HG02798 (cell line): Measurements from ENCODE around the gene VSIR.

ENCODE experiments used
- ATAC-seq: cut with Tn5 transposase; IDR thresholded peaks from one replicate; pipeline ENCODE4 v1.9.1; 2021; ENCODE audit warnings: mild to moderate bottlenecking; ENCODE audit not compliant: unreplicated experiment, poor library complexity

VSIR gene

DNA sequence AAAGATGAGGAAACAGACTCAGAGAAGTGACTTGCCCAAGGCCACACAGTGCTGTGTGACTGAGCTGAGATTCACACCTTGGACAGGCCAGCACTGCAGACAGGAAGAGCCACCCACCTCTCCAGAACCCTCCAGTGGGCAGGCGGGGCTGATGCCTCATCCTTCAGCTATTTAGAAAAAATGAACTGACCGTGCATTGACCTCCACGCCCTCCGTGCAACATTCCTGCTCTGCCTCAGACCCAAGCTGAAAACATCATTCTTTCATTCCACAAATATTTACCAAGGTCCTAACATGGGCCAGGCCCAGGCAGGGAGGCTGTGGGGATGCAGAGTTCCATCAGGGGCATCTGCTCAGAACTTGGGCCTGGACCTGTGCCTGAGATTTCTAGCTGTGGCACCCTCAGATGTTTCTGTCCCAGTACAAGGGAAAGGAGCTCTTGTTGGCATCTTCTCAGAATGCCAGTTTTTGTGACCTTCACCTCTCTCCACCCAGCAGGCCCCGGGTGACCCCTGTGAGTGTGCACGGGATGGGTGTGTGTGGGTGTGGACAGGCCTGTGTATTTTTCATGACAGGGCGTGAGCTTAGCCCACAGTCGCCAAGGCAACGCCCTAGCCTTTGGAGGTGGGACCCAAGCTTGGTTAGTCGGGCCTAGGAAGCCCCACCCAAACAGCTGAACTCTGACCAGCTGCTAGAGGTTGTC is 6.5 kb downstream of the VSIR start:
- no peak for ATAC-seq

DNA sequence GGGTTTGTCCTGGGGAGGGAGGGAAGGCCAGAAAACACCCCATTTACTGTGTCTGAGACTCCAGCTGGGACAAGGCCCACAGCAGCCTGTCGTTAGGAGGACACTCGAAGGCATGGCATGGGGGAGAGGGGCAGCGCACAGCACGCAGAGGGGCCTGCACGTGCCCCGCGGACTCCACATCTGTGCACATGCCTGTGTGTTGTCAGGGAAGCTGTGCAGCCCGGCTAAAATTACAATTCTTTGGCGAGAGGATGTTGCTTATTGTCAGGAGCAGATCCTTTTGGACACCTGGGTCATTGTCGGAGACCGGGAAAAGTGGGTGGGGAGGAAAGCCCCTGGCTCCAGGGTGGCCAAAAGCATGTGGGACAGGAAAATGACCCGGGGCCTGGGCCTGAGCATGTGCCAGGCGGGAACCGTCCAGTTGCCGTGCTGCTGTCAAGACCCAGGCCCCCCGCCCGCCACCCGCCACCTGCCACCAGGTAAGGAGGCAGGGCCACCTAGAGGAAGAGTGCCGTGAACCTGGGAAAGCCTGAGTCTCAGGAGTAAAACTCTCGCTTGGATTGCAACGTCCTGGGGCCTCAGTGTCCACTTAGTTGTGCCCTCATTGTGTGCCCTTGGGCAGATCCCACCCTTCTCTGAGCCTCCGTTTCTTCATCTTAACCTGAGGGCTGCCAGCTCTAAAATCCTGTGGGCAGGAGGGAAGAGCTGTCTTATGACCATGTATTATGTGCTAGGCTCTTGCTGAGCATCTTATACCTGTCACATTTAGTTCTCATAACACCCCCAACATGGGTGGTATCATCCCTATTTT is 7.2 kb downstream of the VSIR start:
- ATAC-seq, result no peak

DNA sequence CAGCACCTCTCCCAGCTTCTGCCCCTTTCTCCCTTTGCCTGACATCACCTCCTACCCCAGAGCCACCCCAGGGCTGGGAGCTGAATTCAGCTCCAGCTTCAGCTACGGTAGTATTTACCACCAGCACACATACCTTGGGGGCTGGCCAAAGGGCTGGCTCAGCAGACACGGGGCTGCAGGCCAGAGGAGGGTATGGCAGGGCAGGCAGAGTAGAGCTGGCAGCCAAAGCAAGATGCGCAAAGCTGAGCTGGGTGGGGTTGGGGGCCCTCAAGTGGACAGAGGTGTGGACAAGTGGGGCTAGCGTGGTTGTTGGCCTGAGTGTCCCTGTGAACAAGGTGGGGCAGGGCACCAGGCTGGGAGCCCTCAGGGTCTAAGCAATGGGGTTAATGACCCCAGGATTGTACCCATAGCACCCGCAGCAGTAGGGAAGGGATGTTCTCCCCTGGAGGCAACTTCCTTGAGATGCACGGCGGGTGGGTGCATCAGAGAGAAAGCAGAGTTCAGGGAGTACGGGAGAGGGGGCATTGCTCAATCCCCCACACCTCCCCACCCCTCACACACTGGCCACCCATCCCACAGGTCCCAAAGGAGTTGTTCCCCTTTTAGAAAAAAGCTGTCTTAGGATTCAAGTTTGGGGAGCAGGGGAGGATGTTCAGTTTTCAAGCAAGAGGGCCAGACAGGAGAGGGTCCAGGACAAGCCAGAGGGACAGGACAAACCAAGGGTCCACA is 8.0 kb downstream of the VSIR start:
- no peak for ATAC-seq

DNA sequence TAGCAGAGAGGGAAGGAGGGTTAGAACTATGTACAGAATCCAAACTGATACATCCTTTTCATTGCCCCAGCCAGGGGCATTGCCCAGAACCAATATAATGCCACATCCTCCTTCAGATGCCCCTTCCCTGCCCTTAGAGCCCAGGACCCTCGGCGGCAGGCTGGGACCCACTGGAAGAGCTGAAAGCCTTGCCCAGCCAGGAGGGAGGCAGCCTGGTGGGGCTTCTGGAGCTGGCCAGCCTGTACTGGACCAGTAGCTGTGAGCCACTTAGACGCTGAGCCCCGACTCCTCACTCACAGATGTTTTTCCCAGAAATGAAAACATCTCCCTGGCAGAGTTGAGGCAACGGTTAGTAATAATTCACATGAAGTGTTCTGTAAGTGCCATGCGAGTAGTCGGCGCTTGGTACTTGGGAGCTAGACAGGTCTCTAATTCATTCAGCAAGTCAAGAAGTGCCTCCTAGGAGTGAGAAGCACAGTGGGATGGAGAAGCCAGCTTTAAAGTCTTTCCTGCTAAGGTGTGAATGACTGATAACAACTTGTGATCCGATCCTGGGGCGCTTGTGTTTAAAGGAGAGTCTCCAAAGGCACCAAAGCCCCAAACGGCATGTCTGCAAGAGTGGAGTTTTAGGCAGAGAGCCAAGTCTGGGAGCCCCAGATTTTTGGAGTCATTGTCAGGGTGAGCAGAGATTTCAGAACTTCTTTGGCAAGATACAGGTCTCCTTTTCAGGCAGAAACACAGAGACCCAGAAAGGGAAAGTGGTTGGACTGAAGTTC is 9.8 kb downstream of the VSIR start:
- no peak for ATAC-seq

DNA sequence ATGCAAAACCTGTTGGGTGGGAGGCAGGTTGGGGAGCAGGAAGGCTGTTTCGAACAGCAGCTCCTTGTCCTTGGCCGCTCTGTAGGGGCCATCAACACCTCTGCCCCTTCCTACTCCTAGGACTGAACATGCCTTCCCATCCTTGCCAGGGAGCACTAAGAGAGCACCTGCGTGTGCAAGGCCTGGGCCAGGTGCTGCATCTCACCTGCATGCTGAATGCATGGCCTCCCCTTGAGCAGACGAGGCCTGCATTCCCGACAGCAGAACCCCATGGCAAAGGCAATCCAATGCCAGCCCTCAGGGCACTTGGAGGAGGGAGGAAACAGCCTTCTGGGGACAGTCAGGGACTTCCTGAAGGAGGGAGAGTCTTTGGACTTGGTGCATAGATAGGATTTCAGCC is 11.0 kb downstream of the VSIR start:
- no peak for ATAC-seq

DNA sequence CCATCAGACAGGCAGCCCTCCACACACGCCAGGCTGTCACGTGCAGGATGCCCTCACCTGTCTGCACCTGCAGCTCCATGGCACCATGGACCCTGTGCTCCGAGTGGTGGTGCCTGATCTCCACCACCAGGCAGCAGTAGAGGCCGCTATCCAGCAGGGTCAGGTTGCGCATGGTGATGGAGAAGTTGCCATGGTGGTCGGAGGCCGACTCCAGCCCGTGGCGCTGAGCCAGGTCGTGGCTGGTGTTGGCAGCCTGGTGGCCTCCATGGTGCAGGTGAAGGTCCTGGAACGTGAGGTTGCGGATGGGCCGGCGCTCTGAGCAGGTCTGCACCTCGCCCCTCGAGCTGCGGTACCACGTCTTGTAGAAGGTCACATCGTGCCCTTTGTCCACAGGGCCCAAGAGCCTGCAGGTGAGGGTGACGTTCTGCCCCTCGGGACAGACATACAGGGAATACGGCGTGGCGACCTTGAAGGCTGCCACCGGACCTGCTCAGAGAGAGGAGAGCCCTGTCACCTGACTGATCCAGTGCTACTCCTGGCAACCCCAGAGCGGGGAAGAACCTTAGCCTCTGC is 11.7 kb downstream of the VSIR start:
- no peak for ATAC-seq

DNA sequence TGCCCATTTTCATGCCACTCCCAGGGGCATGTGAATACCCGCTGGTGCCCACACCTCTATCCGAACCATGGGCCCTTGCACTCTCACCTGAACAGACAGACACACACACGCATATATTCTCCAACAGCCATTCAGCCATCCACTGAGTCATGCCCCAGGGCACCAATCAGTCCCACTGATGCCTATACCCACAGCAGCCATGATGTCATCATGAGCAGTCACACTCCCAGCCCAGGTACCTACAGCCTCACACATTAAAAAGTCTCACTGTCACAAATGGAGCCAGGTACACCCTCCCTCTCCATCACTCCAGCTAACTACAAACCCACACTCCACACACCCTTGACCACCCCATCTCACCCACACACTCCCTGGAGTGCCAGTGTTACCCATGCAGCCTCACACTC is 12.2 kb downstream of the VSIR start:
- ATAC-seq, result no peak

DNA sequence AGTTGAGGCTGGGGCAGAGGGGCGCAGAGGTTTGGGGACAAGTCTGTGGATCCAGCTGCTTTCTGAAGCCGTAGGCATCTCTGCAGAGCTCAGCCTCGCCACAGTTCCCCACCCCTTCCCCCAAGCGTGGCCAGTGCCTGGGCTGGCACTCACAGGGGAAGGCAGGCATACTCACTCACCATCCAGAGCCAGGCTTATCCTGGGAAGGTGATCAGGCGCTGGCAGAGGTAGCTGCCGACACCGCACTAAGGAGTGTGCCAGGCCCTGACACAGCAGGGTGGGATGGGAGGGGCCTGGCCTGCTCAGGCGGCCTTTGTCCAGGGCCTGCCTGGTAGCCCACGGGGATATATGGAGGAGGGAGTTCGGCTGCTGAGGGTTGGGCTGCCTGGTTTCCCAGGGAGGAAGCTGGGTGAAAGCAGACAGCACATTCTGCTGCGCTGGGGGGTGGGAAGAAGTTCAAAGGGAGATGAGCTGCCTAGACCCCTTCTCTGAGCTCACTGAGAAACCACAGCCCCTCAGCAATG is 15.9 kb downstream of the VSIR start:
- no peak for ATAC-seq

DNA sequence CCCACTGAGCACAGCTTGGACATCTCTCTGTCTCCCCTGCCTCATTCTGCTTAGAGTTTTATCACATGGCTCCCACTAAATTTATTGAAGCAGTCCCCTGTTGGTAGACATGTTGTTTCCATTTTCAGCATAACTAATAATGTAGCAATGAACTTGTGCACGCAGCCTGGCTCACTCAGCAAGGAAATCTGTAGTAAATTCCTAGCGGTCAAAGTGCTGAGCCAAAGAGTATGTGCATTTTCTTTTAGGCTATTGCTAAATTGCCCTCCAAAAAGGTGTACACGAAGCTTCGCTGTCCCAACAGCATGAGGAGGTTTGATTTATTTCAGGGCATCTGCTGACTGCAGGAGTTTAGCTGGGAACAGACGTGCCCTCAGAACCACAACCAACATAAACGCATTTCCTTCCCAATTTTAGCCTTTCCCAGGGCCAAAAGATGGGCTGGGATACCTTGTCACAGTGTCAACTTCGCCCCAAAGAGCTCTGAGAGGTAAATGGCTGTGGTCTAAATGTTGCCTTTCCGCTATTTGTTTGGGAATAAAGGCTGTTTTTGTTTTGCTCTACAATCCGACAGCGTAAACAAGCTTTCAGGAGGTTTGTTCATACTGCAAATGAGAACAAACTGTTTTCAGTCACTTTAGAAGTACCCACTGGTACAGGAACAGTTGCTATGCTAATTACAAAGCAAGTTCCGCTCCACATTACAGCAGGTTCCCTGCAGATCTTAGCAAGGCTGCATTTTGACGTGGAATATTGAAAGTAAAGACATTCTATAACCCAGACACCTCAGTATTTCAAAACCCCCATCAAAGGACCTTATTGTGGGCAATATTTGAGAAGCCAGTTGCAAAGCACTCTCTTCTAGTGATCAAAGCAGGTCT is 16.8 kb downstream of the VSIR start:
- ATAC-seq, result no peak

DNA sequence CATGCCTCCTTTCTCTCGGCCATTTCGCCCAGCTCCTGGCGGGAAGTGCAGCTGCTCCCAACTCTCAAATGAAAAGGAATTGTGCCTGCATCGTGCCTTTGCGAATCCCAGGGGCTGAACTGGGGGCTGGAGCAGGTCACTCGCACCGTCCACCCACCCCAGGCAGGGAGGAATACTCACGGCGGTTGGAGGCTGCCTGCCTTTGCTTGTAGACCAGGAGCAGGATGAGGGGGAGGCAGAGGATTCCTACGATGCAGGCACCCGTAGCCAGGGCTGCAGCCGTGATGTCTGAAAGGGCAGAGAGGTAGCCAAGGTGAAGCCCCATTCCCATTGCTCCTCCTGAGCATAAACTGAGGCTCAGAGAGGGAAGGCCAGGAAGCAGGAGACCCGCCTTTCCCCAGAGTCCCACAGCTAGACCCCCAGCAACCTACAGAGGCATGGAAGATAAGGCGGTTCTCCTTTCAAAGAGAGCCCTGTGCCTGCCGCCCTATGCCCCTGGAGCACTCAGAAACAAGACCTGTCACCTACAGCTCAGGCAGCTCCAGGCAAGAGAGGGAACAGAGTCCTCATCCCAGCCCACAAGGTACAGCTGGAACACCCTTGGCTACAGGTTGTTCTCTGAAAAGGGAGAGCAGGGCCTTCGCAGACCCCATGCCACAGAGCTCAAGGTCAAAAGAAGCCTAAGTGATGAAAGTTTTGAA is 18.0 kb downstream of the VSIR start:
- no peak for ATAC-seq

DNA sequence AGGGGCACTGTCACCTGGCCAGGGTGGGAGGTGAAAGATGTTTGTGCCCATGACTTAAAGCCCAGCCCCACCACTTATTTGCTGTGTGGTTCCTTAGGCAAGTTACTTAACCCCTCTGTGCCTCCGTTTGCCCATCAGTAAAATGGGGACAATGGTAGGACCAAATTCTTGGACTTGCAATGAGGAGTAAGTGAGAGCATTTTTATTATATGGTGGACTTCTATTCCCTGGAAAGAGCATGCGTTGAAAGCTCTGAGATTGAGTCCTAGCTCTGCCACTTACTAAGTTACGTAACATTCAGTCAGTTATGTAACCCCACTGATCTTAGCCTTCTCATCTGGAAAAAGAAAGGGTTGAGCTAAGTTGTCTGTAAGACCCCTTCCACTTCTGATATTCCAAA is 18.8 kb downstream of the VSIR start:
- ATAC-seq, result no peak

DNA sequence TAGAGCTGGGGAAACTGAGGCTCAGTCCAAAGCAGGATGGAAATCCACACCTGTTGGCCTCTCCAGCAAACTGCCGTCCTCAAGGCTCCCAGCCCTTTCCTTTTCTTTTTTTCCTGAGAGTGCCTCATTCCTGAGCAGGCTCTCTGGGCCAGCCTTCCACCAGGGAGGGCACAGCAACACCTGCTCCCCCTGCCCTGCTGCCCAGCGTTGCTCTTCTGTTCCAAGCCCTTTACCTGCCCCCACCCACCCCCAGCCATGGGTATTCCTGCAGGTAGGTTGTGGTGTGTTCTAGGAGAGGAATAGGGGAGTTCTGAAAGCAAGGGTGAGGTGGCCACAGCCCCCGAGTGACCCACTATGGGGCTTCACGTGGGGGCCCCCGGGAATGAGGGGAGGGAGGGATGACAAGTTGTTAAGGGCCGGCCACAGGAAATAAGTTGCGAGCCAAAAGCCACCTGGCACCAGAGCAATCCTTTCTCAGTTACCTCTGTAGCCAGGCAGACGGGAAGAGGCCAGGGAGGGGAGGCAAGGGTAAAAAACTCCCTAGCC is 19.3 kb downstream of the VSIR start:
- ATAC-seq, result no peak

DNA sequence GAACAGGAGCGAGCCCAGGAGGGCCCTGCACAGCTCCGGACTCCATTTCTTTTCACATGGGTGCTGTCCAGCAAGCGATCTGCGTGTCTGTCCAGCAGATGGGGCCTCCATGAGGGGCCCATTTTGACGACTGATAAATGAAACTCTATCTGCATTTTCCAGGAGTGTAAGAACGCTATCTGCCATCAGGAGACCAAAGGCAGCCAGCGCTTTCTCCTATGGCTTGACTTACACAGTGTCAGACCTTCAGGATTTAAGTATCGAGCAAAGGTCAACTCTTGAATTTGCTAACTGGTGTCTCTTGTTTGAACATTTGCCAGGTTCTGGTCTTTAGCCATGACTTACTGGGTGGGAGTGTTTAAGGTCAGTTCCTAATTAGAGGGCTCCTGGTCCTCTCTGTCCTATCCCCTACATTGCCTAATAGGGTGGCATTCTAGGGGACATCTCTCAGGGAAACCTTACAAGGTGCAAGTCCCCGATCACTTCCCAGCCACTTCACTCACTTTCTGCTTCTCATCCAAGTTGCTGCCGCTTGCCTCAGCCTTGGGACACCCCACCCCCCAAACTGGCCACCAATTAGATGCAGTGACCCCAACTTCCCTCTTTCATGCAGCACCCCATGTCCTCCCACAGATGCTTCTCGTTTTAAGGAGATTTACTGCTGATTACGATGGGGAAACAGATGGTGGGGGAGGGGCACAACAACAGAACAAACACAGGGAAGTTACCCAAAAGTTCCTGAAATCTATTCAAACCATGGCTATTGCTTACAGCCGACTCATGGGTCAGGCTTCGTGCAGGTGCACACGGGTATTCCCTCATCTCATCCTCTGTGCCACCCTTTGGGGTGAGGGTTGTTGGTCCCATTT is 20.0 kb downstream of the VSIR start:
- no peak for ATAC-seq

DNA sequence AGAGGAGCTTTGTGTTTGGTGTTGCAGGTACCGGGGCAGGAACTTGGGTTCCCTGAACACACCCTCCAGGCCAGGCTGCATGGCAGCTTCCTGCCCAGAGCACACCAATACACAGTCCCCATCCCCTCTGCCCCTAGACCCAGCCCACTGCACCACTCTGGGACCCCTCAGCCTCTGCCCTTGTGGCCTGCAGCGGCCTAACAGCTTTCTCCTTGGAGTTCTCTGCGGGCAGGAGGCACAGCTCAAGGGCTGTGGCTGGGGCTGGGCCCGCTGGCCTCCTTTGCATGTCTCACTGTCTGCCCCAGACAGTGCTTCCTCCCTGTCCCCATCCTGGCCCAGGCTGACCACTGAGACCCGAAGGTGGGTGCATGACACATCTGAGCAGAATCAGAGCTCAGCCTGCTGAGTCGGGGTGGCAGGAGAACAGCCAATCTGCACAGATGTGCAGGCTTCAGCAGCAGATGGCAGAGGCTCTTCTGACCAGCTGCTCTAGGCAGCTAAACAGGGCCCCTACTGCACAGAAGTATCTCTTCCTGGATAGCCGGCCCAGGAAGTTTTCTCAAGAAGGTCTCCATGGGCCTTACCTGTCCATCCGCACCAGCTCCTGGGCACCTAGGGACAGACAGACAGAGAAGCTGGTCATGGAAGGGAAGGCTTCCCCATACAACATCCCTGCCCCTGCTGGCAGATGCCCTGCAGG is 20.8 kb downstream of the VSIR start:
- no peak for ATAC-seq

DNA sequence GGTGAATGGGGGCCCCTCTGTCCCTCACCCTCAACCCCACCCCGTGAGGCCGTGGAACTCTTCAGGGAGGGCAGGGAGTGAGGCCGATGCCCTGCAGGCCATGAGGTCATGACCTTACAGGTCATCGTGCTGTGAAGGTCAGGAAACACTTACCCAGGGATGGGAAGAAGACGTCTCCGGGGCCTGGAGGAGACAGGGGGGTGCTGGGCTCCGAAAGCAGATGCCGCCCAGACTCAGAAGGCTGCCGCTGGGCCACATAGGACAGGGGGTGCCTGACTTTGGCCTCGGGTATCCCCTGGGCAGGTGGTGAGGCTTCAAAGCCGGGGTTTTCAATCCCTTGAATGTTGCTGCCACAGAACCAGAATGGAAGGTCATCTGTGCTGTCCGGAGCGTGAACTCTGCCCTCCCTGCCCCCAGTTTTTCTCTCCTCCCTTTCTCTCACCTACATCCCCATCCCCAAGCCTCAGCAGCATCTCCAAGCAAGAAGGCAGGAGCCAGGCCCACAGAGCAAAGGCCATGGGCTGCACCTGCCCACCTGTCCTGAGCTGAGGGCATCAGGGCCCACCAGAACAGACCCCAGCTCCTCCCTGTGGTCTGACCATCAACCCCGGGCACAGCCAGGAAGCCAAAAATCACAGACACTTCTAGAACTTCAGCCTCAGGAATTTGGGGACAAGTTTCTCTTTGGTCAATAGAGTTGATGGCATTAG is 21.6 kb downstream of the VSIR start:
- ATAC-seq, result no peak

DNA sequence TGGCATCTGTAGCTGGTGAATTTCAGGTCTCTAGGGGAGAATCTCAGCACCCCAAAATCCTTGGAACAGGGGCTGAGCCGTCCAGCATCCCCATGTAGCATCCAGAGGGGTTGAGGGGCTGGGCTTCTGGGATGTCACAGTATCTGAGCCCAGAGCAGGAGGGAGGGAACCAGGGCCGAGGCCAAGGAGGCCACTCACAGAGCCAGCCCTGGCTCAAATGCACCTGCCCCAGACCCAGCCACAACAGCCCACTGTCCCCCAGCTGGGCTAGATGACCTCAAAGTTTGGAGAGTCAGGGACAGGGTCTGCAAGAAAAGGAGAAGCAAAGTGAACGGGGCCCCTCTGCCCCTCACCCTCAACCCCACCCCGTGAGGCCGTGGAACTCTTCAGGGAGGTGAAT is 22.3 kb downstream of the VSIR start:
- ATAC-seq, result no peak
